Esophagus squamous epithelium (tissue), 4 donors: ENCODE results near the gene AEBP1.

Experiments used
- POLR2A ChIP-seq, 4 donors: fragments of 450-650 bp; IDR thresholded peaks; one replicate each; pipeline ENCODE4 v1.6.1; 2017; ENCODE audit warnings: antibody characterized with exemption in 4 of 4, mild to moderate bottlenecking in 4 of 4, moderate library complexity in 3 of 4
- TF ChIP-seq, protein P1 (sequence below), 6 experiments: fragments of 450-650 bp in 4 of 6; fragments of 200-600 bp in 2 of 6; sonication (generic) in 2 of 6; IDR thresholded peaks; one replicate each; pipeline ENCODE4 v1.5.1; 2016 to 2019; ENCODE audit warnings: antibody characterized with exemption in 6 of 6, mild to moderate bottlenecking in 4 of 6, moderate library complexity in 4 of 6

DNA sequence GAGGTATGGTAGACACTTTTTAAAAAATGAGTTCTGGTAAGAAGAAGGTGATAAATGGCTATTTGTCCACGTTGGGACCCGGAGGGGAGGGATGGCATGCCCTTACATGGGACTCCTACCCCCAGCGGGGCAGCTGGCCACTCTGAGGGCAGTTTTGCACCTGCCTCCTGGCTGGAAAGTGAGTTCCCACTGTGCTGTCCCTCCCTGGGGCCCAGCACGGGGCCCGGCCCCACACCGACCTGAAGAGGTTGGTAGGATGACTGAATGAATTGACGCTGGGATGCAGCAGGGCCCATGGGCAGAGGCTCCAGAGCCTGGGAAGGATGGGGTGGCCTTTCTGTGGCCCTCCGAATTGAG is 601 bp upstream of the AEBP1 start:
- no peak for TF ChIP-seq POLR2A (IDR thresholded peaks at IDR 0.05)
- TF ChIP-seq, protein P1, sequence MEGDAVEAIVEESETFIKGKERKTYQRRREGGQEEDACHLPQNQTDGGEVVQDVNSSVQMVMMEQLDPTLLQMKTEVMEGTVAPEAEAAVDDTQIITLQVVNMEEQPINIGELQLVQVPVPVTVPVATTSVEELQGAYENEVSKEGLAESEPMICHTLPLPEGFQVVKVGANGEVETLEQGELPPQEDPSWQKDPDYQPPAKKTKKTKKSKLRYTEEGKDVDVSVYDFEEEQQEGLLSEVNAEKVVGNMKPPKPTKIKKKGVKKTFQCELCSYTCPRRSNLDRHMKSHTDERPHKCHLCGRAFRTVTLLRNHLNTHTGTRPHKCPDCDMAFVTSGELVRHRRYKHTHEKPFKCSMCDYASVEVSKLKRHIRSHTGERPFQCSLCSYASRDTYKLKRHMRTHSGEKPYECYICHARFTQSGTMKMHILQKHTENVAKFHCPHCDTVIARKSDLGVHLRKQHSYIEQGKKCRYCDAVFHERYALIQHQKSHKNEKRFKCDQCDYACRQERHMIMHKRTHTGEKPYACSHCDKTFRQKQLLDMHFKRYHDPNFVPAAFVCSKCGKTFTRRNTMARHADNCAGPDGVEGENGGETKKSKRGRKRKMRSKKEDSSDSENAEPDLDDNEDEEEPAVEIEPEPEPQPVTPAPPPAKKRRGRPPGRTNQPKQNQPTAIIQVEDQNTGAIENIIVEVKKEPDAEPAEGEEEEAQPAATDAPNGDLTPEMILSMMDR (IDR thresholded peaks at IDR 0.05) = no peak
